Measurements from ENCODE around the gene IL22RA1.

DNA sequence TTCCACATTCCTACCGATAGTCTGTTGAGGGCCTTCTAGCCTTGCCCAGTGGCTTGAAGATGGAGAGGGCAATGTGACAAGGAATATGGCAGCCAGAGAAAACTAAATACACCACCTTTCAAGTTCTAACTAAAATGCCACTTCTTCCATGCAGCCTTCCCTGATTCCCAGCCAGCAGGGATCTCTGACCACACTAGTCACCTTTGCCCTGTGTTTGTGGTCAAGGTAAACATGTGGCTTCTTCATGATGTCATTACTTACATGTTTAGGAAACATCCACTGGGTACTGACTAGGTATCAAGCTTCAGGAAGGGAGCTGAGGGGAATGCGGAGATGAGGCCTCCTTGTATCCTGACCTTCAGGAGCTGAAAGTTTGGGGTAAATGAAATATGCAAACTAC lies 22.6 kb upstream of the IL22RA1 start:
- TF ChIP-seq EP300 (IDR thresholded peaks at IDR 0.05) = no peak
- no peak for TF ChIP-seq MAFK (IDR thresholded peaks at IDR 0.05; ENCODE audit: partially characterized antibody)
- TF ChIP-seq HDAC2 (IDR thresholded peaks at IDR 0.05) = no peak
- no peak for TF ChIP-seq CBX8 (IDR thresholded peaks at IDR 0.05)
- no peak for TF ChIP-seq POLR2A (IDR thresholded peaks at IDR 0.05; ENCODE audit: low read length)
- TF ChIP-seq, protein P1, sequence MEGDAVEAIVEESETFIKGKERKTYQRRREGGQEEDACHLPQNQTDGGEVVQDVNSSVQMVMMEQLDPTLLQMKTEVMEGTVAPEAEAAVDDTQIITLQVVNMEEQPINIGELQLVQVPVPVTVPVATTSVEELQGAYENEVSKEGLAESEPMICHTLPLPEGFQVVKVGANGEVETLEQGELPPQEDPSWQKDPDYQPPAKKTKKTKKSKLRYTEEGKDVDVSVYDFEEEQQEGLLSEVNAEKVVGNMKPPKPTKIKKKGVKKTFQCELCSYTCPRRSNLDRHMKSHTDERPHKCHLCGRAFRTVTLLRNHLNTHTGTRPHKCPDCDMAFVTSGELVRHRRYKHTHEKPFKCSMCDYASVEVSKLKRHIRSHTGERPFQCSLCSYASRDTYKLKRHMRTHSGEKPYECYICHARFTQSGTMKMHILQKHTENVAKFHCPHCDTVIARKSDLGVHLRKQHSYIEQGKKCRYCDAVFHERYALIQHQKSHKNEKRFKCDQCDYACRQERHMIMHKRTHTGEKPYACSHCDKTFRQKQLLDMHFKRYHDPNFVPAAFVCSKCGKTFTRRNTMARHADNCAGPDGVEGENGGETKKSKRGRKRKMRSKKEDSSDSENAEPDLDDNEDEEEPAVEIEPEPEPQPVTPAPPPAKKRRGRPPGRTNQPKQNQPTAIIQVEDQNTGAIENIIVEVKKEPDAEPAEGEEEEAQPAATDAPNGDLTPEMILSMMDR (IDR thresholded peaks at IDR 0.05) = no peak
- no peak for TF ChIP-seq JUN (IDR thresholded peaks at IDR 0.05)
- TF ChIP-seq CHD2 (IDR thresholded peaks at IDR 0.05; ENCODE audit: low read length, partially characterized antibody) = no peak

All from A549 (cell line).